Peyer's patch (tissue), 4 donors: ENCODE measurements around the gene TRIM47.

Experiments used
- CTCF ChIP-seq, 6 experiments: fragments of 450-650 bp in 4 of 6; fragments of 200-600 bp in 2 of 6; sonication (generic) in 1 of 6; IDR thresholded peaks; one replicate each; pipeline ENCODE4 v1.5.1; 2017 to 2019; ENCODE audit warnings: antibody characterized with exemption in 6 of 6, mild to moderate bottlenecking in 3 of 6, moderate library complexity in 1 of 6
- POLR2A ChIP-seq, 2 donors: fragments of 450-650 bp; IDR thresholded peaks; one replicate each; pipeline ENCODE4 v1.5.1; 2017; ENCODE audit warnings: antibody characterized with exemption in 2 of 2, mild to moderate bottlenecking in 2 of 2, moderate library complexity in 2 of 2

- TF ChIP-seq CTCF (IDR thresholded peaks at IDR 0.05) (no peak), POLR2A (IDR thresholded peaks at IDR 0.05) (no peak)
Observed at GRCh38 chr17:75922173-75922961, 44.0 kb upstream of the TRIM47 start.
